Measurements from ENCODE around the gene COL27A1. TPM values are rescaled to one million over a fixed set of nuclear protein-coding genes. Genes with fewer than 3 reads are reported as not detected.

The COL27A1 gene
- total RNA-seq, 2 donors from 2014 or later = 8.7 to 54.8 TPM

DNA sequence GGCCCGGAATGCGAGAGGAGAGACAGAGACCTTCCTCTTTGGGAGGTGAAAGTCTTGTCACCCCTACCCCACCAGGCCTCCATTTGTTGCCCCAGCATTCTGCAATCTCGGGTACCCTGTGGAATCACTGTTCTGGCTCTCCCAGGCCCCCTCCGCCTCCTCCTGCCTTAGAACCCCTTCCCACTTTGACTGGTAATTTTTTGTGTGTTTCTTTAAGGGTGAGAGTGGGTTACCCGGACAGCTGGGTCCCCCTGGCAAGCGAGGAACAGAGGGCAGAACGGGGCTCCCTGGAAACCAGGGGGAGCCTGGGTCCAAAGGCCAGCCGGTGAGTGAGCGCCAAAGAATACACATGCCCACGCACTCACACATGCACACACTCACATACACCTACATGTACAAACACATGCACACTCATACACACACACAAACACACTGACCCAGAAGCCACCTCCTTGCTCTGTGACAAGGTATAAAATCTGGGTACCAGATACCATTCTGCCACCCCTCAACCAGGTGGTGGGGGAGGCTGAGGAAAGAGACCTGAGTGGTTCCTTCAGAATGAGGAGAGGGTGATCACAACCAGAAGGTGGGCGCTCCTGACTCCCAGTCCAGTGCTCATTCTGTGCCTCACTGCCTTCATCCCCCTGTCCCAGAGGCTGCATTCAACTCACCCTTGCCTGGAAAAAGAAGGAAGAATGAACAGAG is 136.7 kb downstream of the COL27A1 start:
- no peak overlapping the region for H3K4me3 ChIP-seq
- no peak overlapping the region for H3K27ac ChIP-seq
- DNase-seq (ENCODE audit: low spot score) = no peak
- no peaks in the 10 kb centered on the region for H3K9me3 ChIP-seq
- H3K36me3 ChIP-seq = no peaks in the 10 kb centered on the region
- 93% methylated on average over 11 of the region's 11 CpGs for WGBS
- no peak for TF ChIP-seq POLR2A (IDR thresholded peaks at IDR 0.05)
- no peak for TF ChIP-seq POLR2AphosphoS5 (IDR thresholded peaks at IDR 0.05)
- TF ChIP-seq, protein P1, sequence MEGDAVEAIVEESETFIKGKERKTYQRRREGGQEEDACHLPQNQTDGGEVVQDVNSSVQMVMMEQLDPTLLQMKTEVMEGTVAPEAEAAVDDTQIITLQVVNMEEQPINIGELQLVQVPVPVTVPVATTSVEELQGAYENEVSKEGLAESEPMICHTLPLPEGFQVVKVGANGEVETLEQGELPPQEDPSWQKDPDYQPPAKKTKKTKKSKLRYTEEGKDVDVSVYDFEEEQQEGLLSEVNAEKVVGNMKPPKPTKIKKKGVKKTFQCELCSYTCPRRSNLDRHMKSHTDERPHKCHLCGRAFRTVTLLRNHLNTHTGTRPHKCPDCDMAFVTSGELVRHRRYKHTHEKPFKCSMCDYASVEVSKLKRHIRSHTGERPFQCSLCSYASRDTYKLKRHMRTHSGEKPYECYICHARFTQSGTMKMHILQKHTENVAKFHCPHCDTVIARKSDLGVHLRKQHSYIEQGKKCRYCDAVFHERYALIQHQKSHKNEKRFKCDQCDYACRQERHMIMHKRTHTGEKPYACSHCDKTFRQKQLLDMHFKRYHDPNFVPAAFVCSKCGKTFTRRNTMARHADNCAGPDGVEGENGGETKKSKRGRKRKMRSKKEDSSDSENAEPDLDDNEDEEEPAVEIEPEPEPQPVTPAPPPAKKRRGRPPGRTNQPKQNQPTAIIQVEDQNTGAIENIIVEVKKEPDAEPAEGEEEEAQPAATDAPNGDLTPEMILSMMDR (IDR thresholded peaks at IDR 0.05) = no peak
- no peaks in the 10 kb centered on the region for H3K27me3 ChIP-seq (replicated peaks; ENCODE audit: insufficient read depth)
- H3K4me1 ChIP-seq (replicated peaks) = no peaks in the 10 kb centered on the region
- intact Hi-C loops (cut with DNase I) = loop anchor here (2.0 kb wide), 1 partner anchor 209 kb away; no protein-coding TSS in a partner anchor

DNA sequence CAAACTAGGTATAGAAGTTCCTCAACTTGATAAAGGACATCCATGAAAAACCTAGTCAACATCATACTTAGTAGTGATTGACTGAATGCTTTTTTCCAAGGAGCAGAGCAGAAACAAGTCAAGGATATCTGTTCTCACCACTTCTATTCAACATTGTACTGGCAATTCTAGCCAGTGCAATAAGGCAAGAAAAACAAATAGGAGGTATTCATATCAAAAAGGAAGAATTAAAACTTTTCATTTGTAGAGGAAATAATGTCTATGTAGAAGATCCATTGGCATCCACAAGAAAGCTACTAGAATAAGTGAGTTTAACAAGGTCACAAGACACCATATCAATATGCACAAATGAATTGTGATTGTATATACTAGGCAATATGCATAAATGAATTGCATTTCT is 139.3 kb downstream of the COL27A1 start:
- H3K4me1 ChIP-seq (replicated peaks) = no peaks in the 10 kb centered on the region
- H3K36me3 ChIP-seq = no peaks in the 10 kb centered on the region
- DNase-seq (ENCODE audit: low spot score) = no peak
- H3K4me3 ChIP-seq = no peak overlapping the region
- TF ChIP-seq, protein P1 (IDR thresholded peaks at IDR 0.05) = no peak
- TF ChIP-seq POLR2AphosphoS5 (IDR thresholded peaks at IDR 0.05) (no peak), POLR2A (IDR thresholded peaks at IDR 0.05) (no peak)
- H3K27me3 ChIP-seq (replicated peaks; ENCODE audit: insufficient read depth) = no peaks in the 10 kb centered on the region
- intact Hi-C loops (cut with DNase I) = no loop called here
- no peaks in the 10 kb centered on the region for H3K9me3 ChIP-seq
- no peak overlapping the region for H3K27ac ChIP-seq

DNA sequence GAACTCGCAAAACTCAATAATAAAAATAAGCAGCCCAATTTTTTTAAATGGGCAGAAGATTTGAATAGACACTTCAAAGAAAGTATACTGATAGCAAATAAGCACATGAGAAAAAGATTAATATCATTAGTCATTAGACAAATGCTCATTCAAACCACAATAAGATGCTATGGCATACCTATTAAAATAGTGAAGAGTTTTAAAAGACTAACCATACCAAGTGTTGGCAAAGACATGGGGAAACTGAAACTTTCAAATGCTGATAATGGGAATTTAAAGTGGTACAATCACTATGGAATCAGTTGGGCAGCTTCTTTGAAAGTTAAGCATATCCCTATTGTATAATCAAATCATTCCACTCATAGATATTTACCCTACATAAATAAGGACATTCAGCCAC is 141.0 kb downstream of the COL27A1 start:
- no peaks in the 10 kb centered on the region for H3K9me3 ChIP-seq
- WGBS = 100% methylated on average over 1 of the region's 1 CpG
- no peaks in the 10 kb centered on the region for H3K36me3 ChIP-seq
- no peak overlapping the region for H3K27ac ChIP-seq
- no peak overlapping the region for H3K4me3 ChIP-seq
- no peaks in the 10 kb centered on the region for H3K4me1 ChIP-seq (replicated peaks)
- TF ChIP-seq, protein P1 (IDR thresholded peaks at IDR 0.05) = no peak
- TF ChIP-seq POLR2A (IDR thresholded peaks at IDR 0.05) (no peak), POLR2AphosphoS5 (IDR thresholded peaks at IDR 0.05) (no peak)
- DNase-seq (ENCODE audit: low spot score) = no peak
- H3K27me3 ChIP-seq (replicated peaks; ENCODE audit: insufficient read depth) = no peaks in the 10 kb centered on the region
- intact Hi-C loops (cut with DNase I) = no loop called here

DNA sequence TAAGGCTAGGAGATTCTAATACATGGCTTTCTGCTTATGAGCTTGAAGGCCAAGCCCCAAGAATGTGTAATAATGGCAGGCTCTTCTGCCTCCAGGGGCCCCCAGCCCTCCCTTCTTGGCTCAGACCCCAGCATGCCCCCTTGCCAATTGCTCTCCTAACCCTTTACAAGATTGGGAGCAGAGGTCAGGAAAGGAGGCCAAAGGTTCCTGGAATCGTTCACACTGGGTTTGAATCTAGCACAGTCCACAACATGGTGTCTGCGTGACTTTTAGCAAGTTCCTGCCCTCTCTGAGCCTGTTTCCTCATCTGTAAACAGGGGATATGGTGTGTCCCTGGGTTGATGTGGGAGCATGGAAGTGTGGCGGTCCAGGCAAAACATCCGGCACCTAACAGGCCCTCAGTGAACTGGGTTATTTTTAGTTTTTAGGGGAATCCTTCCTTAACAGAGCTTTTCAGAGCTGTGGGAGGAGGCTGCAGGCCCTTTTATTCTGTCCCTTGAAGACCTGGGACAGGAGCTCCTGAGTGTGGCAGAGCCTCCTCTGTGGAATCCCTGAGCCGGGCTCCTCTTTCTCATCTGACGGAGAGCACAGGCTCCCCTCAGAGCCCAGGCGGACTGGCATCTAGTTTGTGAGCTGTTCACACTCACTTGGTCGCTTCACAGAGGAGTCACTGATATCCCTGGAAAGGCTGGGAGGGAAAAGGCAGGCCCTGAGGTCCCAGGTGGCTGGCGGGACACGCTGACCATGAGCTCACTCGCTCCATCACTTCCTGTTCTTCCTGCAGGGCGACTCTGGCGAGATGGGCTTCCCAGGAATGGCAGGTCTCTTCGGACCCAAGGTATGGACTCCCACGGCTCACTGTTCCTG is 144.2 kb downstream of the COL27A1 start:
- Histone ChIP-seq H3K4me3 (no peak overlapping the region), H3K9me3 (no peaks in the 10 kb centered on the region), H3K36me3 (no peaks in the 10 kb centered on the region), H3K27me3 (replicated peaks; ENCODE audit: insufficient read depth) (no peaks in the 10 kb centered on the region), H3K27ac (no peak overlapping the region), H3K4me1 (replicated peaks) (no peaks in the 10 kb centered on the region)
- WGBS = 89% methylated on average over 15 of the region's 15 CpGs
- TF ChIP-seq POLR2AphosphoS5 (IDR thresholded peaks at IDR 0.05) (no peak), POLR2A (IDR thresholded peaks at IDR 0.05) (no peak)
- TF ChIP-seq, protein P1 (IDR thresholded peaks at IDR 0.05) = no peak
- intact Hi-C loops (cut with DNase I) = no loop called here
- DNase-seq (ENCODE audit: low spot score) = no peak

Measured in prostate gland (tissue), 2 donors.